Panc1 (cell line): ENCODE results near the gene TOP1. TPM values are rescaled to one million over a fixed set of nuclear protein-coding genes. Genes with fewer than 3 reads are reported as not detected.

Source experiments
- ATAC-seq: fragments of 200-7000 bp; cut with Tn5 transposase; 2 replicates; pipeline ENCODE4 v1.9.1; 2020; ENCODE audit warnings: mild to moderate bottlenecking, moderate library complexity
- BruUV-seq: library from RNA; stranded (reverse); fragments of 400-500 nt; replicated peaks from 2 replicates; lab custom pipeline; 2021; lab: Mats Ljungman, UMichigan
- CTCF ChIA-PET: fragments of 300-600 bp; sonication (Branson Sonifier 250); formaldehyde crosslinking; loops from one replicate; lab custom pipeline; 2022; ENCODE audit warnings: antibody characterized with exemption; lab: Charles Lee
- POLR2A ChIA-PET: fragments of 300-600 bp; sonication (Branson Sonifier 250); formaldehyde crosslinking; loops from one replicate; lab custom pipeline; 2022; ENCODE audit warnings: antibody characterized with exemption; lab: Charles Lee
- DNase-seq: peaks from one replicate; pipeline ENCODE4 v3.0.0-alpha.2; 2010; ENCODE audit warnings: low read depth, low spot score
- H3K27ac ChIP-seq: 2 replicates; pipeline ENCODE4 v1.5.1; 2011; ENCODE audit warnings: mild to moderate bottlenecking, low read length, inconsistent platforms
- H3K27me3 ChIP-seq: fragments of 200-500 bp; sonication (Bioruptor generic); 2 replicates; pipeline ENCODE4 v1.6.0; 2014; ENCODE audit warnings: low read length, inconsistent platforms; ENCODE audit not compliant: control insufficient read depth, insufficient read depth
- H3K36me3 ChIP-seq: fragments of 200-500 bp; sonication (Bioruptor generic); 2 replicates; pipeline ENCODE4 v1.5.1; 2014; ENCODE audit warnings: inconsistent platforms, mild to moderate bottlenecking, low read length, moderate library complexity; ENCODE audit not compliant: control insufficient read depth, insufficient read depth
- H3K4me1 ChIP-seq: 2 replicates; pipeline ENCODE4 v1.5.1; 2011; ENCODE audit warnings: inconsistent platforms, mild to moderate bottlenecking, low read length, moderate library complexity; ENCODE audit not compliant: control insufficient read depth, insufficient read depth
- H3K4me3 ChIP-seq, 2 experiments: 2 replicates each; pipeline ENCODE4 v1.5.1; 2011 to 2012; ENCODE audit warnings: low read depth in 2 of 2, low read length in 2 of 2, mild to moderate bottlenecking in 2 of 2, inconsistent platforms in 1 of 2, moderate library complexity in 1 of 2
- H3K9me3 ChIP-seq: fragments of 200-500 bp; sonication (Bioruptor generic); 2 replicates; pipeline ENCODE4 v1.5.1; 2014; ENCODE audit warnings: low read depth, mild to moderate bottlenecking, inconsistent platforms, low read length, moderate library complexity; ENCODE audit not compliant: control insufficient read depth, insufficient read depth
- CTCF ChIP-seq: fragments of 450-650 bp; IDR thresholded peaks from 2 replicates; pipeline ENCODE4 v1.5.1; 2017; ENCODE audit warnings: mild to moderate bottlenecking
- POLR2AphosphoS5 ChIP-seq: IDR thresholded peaks from 2 replicates; pipeline ENCODE4 v1.6.1; 2012; ENCODE audit warnings: mild to moderate bottlenecking, low read depth, low read length, moderate library complexity
- SIN3A ChIP-seq: IDR thresholded peaks from 2 replicates; pipeline ENCODE4 v1.6.1; 2012; ENCODE audit warnings: low read depth, mild to moderate bottlenecking, low read length, moderate library complexity, borderline replicate concordance; ENCODE audit not compliant: insufficient read depth
- TCF7L2 ChIP-seq: IDR thresholded peaks from 2 replicates; pipeline ENCODE4 v1.6.1; 2011; ENCODE audit warnings: mild to moderate bottlenecking, low read depth, low read length, inconsistent platforms
- in situ Hi-C: cut with HindIII; loops from 2 replicates; pipeline ENCODE4 v1.10.0; 2016; ENCODE audit warnings: low sequenced_read_pairs, low pct_unique_long_range_greater_than_20kb
- intact Hi-C: fragments of 100-400 bp; cut with micrococcal nuclease; formaldehyde crosslinking; loops from one replicate; pipeline ENCODE4 v1.10.0; 2022; ENCODE audit not compliant: unreplicated experiment
- total RNA-seq: library from RNA; stranded (reverse); gene quantifications from one replicate; pipeline ENCODE4 v1.2.1, GENCODE V29; 2021; ENCODE audit not compliant: unreplicated experiment
- TF ChIP-seq, protein P1 (sequence below), 2 experiments: IDR thresholded peaks; 2 replicates each; pipeline ENCODE4 v1.6.1; 2011 to 2012; ENCODE audit warnings: low read depth in 2 of 2, control low read depth in 1 of 2, low read length in 1 of 2, mild to moderate bottlenecking in 1 of 2, moderate library complexity in 1 of 2; ENCODE audit not compliant: insufficient read depth in 1 of 2

The TOP1 gene
- total RNA-seq, 1 experiment from 2014 or later, result 65.2 TPM

GRCh38 chr20:41147767-41148191 lies 119.2 kb downstream of the TOP1 start:
- CTCF ChIA-PET, result no interaction called here
- Histone ChIP-seq H3K27me3 (no peaks in the 10 kb centered on the region), H3K27ac (no peak overlapping the region), H3K36me3 (no peaks in the 10 kb centered on the region), H3K4me3 (no peak overlapping the region), H3K9me3 (no peaks in the 10 kb centered on the region), H3K4me1 (no peaks in the 10 kb centered on the region)
- no TSS peak for BruUV-seq
- intact Hi-C loops, result no loop called here
- in situ Hi-C loops, result no loop called here
- POLR2A ChIA-PET, result no interaction called here
- DNase-seq (no peak), ATAC-seq (no peak)
- TF ChIP-seq, protein P1, sequence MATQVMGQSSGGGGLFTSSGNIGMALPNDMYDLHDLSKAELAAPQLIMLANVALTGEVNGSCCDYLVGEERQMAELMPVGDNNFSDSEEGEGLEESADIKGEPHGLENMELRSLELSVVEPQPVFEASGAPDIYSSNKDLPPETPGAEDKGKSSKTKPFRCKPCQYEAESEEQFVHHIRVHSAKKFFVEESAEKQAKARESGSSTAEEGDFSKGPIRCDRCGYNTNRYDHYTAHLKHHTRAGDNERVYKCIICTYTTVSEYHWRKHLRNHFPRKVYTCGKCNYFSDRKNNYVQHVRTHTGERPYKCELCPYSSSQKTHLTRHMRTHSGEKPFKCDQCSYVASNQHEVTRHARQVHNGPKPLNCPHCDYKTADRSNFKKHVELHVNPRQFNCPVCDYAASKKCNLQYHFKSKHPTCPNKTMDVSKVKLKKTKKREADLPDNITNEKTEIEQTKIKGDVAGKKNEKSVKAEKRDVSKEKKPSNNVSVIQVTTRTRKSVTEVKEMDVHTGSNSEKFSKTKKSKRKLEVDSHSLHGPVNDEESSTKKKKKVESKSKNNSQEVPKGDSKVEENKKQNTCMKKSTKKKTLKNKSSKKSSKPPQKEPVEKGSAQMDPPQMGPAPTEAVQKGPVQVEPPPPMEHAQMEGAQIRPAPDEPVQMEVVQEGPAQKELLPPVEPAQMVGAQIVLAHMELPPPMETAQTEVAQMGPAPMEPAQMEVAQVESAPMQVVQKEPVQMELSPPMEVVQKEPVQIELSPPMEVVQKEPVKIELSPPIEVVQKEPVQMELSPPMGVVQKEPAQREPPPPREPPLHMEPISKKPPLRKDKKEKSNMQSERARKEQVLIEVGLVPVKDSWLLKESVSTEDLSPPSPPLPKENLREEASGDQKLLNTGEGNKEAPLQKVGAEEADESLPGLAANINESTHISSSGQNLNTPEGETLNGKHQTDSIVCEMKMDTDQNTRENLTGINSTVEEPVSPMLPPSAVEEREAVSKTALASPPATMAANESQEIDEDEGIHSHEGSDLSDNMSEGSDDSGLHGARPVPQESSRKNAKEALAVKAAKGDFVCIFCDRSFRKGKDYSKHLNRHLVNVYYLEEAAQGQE (IDR thresholded peaks at IDR 0.05; ENCODE audit: insufficient read depth in 1 of 2, low read depth in 2 of 2, low read length in 1 of 2), result no peak
- TF ChIP-seq TCF7L2 (no peak), CTCF (no peak), POLR2AphosphoS5 (no peak), SIN3A (no peak)

- H3K4me1 ChIP-seq, result no peaks in the 10 kb centered on the region
- DNase-seq, result no peak
- H3K27ac ChIP-seq, result no peak overlapping the region
- intact Hi-C loops (no loop called here), in situ Hi-C loops (no loop called here)
- H3K4me3 ChIP-seq, result no peak overlapping the region
- no peaks in the 10 kb centered on the region for H3K9me3 ChIP-seq
- CTCF ChIA-PET, result no interaction called here
- no peaks in the 10 kb centered on the region for H3K27me3 ChIP-seq
- POLR2A ChIA-PET, result interaction anchor here (0.6 kb wide), 1 partner anchor 27 kb away, joined by 3 read pairs; no protein-coding TSS in a partner anchor
- no peak for ATAC-seq
- TF ChIP-seq CTCF (no peak), TCF7L2 (no peak), SIN3A (no peak), POLR2AphosphoS5 (no peak)
- TF ChIP-seq, protein P1 (IDR thresholded peaks at IDR 0.05; ENCODE audit: insufficient read depth in 1 of 2, low read depth in 2 of 2, low read length in 1 of 2), result no peak
- no TSS peak for BruUV-seq
- H3K36me3 ChIP-seq, result no peaks in the 10 kb centered on the region
Observed at GRCh38 chr20:41148942-41149341, 120.3 kb downstream of the TOP1 start.
